Cardiac fibroblast (primary cell): Measurements from ENCODE around the gene CDHR5.

Experiments
- DNase-seq, 2 donors: peaks; one replicate each; pipeline versions ENCODE4 v3.0.0 to v3.0.0-alpha.2; 2010; ENCODE audit warnings: low read depth in 2 of 2
- H3K4me3 ChIP-seq, 2 donors: replicated peaks in 1 of 2; 1 replicate in 1 of 2; 2 replicates in 1 of 2; pipeline ENCODE4 v1.5.1; 2011; ENCODE audit warnings: low read depth in 2 of 2, low read length in 2 of 2, mild to moderate bottlenecking in 2 of 2, moderate library complexity in 1 of 2
- CTCF ChIP-seq: IDR thresholded peaks from one replicate; pipeline ENCODE4 v1.5.1; 2011; ENCODE audit warnings: low read depth, mild to moderate bottlenecking, low read length, inconsistent platforms

CDHR5 gene

GRCh38 chr11:601573-602245 is 23.0 kb downstream of the CDHR5 start:
- no peak overlapping the region for H3K4me3 ChIP-seq
- no peak for TF ChIP-seq CTCF
- no peak for DNase-seq

- TF ChIP-seq CTCF = no peak
Observed at GRCh38 chr11:598005-598680, 26.6 kb downstream of the CDHR5 start.

GRCh38 chr11:597166-597725 is 27.5 kb downstream of the CDHR5 start:
- TF ChIP-seq CTCF = peak; percentile 5
- DNase-seq = no peak
- no peak overlapping the region for H3K4me3 ChIP-seq

More at GRCh38 chr11:598005-598680, 26.6 kb downstream of the CDHR5 start:
- DNase-seq = no peak
- H3K4me3 ChIP-seq = no peak overlapping the region

GRCh38 chr11:596374-596773 is 28.4 kb downstream of the CDHR5 start:
- no peak overlapping the region for H3K4me3 ChIP-seq
- no peak for DNase-seq
- TF ChIP-seq CTCF = no peak

- no peak overlapping the region for H3K4me3 ChIP-seq
- TF ChIP-seq CTCF = no peak
- no peak for DNase-seq
Observed at GRCh38 chr11:595400-595799, 29.4 kb downstream of the CDHR5 start.

GRCh38 chr11:593347-593746 is 31.4 kb downstream of the CDHR5 start:
- no peak overlapping the region for H3K4me3 ChIP-seq
- no peak for TF ChIP-seq CTCF

More at GRCh38 chr11:593347-593746, 31.4 kb downstream of the CDHR5 start:
- DNase-seq = no peak
